ENCODE measurements around the gene ZNF892. TPM values are rescaled to one million over a fixed set of nuclear protein-coding genes. Genes with fewer than 3 reads are reported as not detected.

ZNF892 gene
- total RNA-seq, 4 donors from 2014 or later: 2.7 to 16.5 (median 6.6) TPM

GRCh38 chr2:95165371-95166064 lies 41.8 kb upstream of the ZNF892 start, which contains the start of gene ZNF2:
Gene ZNF2, plus strand, starts transcription at chr2:95165809. Its CDS starts 10,418 bp downstream, at chr2:95176227.
- Histone ChIP-seq H3K27ac (peak within 1 kb of the TSS; percentile 80 to 91 (median 88)), H3K27me3 (no peaks in the 10 kb centered on the region), H3K4me1 (peaks cover 0 to 19% (median 8%) of the 10 kb centered on the region in 4 donors), H3K36me3 (no peaks in the 10 kb centered on the region), H3K4me3 (peak within 1 kb of the TSS; percentile 63 to 95 (median 74)), H3K9me3 (no peaks in the 10 kb centered on the region)
- TF ChIP-seq CTCF (IDR thresholded peaks at IDR 0.05) (peak in 1 of 6 experiments; percentile 17), POLR2A (IDR thresholded peaks at IDR 0.05) (peak; percentile 50 to 73)
- DNase-seq: peak; percentile 98 to 99 (median 98)

DNA sequence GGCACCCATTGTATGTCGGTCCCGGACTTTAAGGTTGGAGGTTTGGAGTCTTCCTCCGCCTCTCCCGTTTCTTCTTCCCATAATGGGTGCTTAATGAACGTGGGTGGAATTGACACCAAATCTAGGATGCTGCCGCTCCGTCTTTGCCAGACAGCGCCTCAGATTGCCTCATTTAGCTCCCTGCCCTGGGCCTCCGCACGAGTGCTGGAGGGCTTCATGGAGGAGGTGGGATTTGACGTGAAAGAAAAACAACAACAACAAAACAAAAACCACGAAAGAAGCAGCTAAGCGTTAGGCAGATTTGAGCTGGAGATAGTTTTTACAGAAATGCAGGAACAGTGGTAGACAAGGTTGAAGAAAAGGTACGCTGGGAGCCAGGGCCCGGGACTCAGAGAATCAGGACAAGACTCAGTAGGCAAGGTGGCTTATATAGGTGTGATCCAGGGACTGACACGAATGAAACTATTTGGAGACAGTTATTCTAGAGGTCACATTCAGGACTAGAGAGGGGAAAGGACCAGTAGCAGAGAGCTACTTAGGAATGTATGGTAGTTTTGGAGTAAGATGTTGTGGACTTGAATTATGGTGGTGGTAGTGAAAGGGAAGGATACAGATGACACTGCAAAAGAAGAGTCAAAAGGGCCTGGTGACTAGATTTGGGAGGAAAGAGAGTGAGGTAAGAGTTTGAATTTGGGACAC lies 41.1 kb upstream of the ZNF892 start:
- Histone ChIP-seq H3K4me1 (peaks cover 0 to 19% (median 8%) of the 10 kb centered on the region in 4 donors), H3K27ac (peak overlapping the region; percentile 80 to 91 (median 88)), H3K4me3 (peak overlapping the region; percentile 63 to 95 (median 74)), H3K27me3 (no peaks in the 10 kb centered on the region), H3K36me3 (no peaks in the 10 kb centered on the region), H3K9me3 (no peaks in the 10 kb centered on the region)
- TF ChIP-seq POLR2A (IDR thresholded peaks at IDR 0.05): no peak
- TF ChIP-seq CTCF (IDR thresholded peaks at IDR 0.05): no peak
- no peak for DNase-seq

GRCh38 chr2:95171902-95172301 lies 35.4 kb upstream of the ZNF892 start:
- TF ChIP-seq POLR2A (IDR thresholded peaks at IDR 0.05) (no peak), CTCF (IDR thresholded peaks at IDR 0.05) (no peak)
- DNase-seq: no peak
- Histone ChIP-seq H3K4me1 (peaks cover 0 to under 1% (median 0%) of the 10 kb centered on the region in 4 donors), H3K36me3 (no peaks in the 10 kb centered on the region), H3K27ac (no peak overlapping the region), H3K4me3 (no peak overlapping the region), H3K27me3 (no peaks in the 10 kb centered on the region), H3K9me3 (no peaks in the 10 kb centered on the region)

- Histone ChIP-seq H3K36me3 (peaks cover 0 to 4% (median 0%) of the 10 kb centered on the region in 3 donors), H3K9me3 (no peaks in the 10 kb centered on the region), H3K27ac (no peak overlapping the region), H3K27me3 (no peaks in the 10 kb centered on the region), H3K4me1 (no peaks in the 10 kb centered on the region), H3K4me3 (no peak overlapping the region)
- no peak for DNase-seq
- no peak for TF ChIP-seq POLR2A (IDR thresholded peaks at IDR 0.05)
These were observed 33.2 kb upstream of the ZNF892 start for GRCh38 chr2:95174031-95174542.

DNA sequence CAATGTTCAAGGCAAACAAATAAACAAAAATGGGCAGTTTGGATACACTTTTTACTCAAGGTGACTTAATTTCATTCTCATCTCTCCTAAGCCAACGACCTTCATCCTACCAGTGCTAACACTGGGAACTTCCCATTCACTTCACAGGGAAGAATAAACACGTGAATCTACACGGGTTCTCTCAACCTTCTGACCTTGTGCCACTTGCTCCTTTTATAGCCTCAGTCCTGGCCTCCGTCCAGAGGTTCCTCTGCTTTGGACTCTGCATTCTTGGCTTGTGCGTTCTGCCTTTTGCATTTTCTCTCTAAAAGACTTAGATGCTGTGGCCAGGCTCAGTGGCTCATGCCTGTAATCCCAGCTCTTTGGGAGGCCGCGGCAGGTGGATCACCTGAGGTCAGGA lies 27.9 kb upstream of the ZNF892 start:
- Histone ChIP-seq H3K4me1 (no peaks in the 10 kb centered on the region), H3K27me3 (no peaks in the 10 kb centered on the region), H3K36me3 (peaks cover 0 to 33% (median 0%) of the 10 kb centered on the region in 3 donors), H3K9me3 (peaks cover 0 to 7% (median 0%) of the 10 kb centered on the region in 4 donors), H3K27ac (no peak overlapping the region), H3K4me3 (no peak overlapping the region)
- peak in 1 of 3 donors; percentile 48 for DNase-seq
- TF ChIP-seq POLR2A (IDR thresholded peaks at IDR 0.05) (no peak), CTCF (IDR thresholded peaks at IDR 0.05) (no peak)

DNA sequence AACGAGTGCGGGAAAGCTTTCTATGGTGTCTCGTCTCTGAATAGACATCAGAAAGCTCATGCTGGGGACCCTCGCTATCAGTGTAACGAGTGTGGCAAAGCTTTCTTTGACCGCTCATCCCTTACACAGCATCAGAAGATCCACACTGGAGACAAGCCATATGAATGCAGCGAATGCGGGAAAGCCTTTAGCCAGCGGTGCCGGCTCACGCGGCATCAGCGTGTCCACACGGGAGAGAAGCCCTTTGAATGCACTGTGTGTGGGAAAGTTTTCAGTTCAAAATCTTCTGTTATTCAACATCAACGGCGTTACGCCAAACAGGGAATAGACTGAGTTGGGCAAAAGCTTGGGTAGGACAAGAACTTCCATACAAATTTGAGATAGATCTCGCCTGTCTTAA lies 25.5 kb upstream of the ZNF892 start:
- no peak overlapping the region for H3K4me3 ChIP-seq
- H3K9me3 ChIP-seq: peaks cover 0 to 7% (median 0%) of the 10 kb centered on the region in 4 donors
- TF ChIP-seq POLR2A (IDR thresholded peaks at IDR 0.05) (no peak), CTCF (IDR thresholded peaks at IDR 0.05) (no peak)
- DNase-seq: no peak
- no peaks in the 10 kb centered on the region for H3K27me3 ChIP-seq
- peaks cover 0 to 33% (median 0%) of the 10 kb centered on the region in 3 donors for H3K36me3 ChIP-seq
- H3K27ac ChIP-seq: no peak overlapping the region
- no peaks in the 10 kb centered on the region for H3K4me1 ChIP-seq

Measured in Peyer's patch (tissue), 4 donors.